Mucosa of rectum (tissue), 2 donors: ENCODE results near the gene CYP8B1.

Source experiments
- H3K27ac ChIP-seq, 2 donors: one replicate each; pipeline ENCODE4 v1.7.0; 2013; ENCODE audit warnings: inconsistent platforms in 2 of 2, low read depth in 2 of 2, low read length in 2 of 2
- H3K27me3 ChIP-seq, 2 donors: one replicate each; pipeline ENCODE4 v1.7.0; 2013; ENCODE audit warnings: low read length in 2 of 2; ENCODE audit not compliant: control insufficient read depth in 2 of 2, insufficient read depth in 2 of 2
- H3K36me3 ChIP-seq, 2 donors: one replicate each; pipeline ENCODE4 v1.7.0; 2013; ENCODE audit warnings: low read length in 2 of 2; ENCODE audit not compliant: control insufficient read depth in 2 of 2, insufficient read depth in 2 of 2
- H3K4me1 ChIP-seq, 2 donors: one replicate each; pipeline ENCODE4 v1.7.0; 2013; ENCODE audit warnings: low read length in 2 of 2, mild to moderate bottlenecking in 1 of 2; ENCODE audit not compliant: control insufficient read depth in 2 of 2, insufficient read depth in 2 of 2
- H3K4me3 ChIP-seq, 2 donors: one replicate each; pipeline ENCODE4 v1.7.0; 2013; ENCODE audit warnings: low read length in 2 of 2
- H3K9ac ChIP-seq, 2 donors: one replicate each; pipeline ENCODE4 v1.7.0; 2013; ENCODE audit warnings: low read length in 2 of 2, low read depth in 1 of 2, mild to moderate bottlenecking in 1 of 2
- H3K9me3 ChIP-seq, 2 donors: one replicate each; pipeline ENCODE4 v1.7.0; 2013; ENCODE audit warnings: low read length in 2 of 2; ENCODE audit not compliant: control insufficient read depth in 2 of 2
- donor health status: healthy.
- donor health status: Normal muscosa, but diverticular disease.

The CYP8B1 gene

GRCh38 chr3:42875325-42876151, at the start of gene CYP8B1:
Gene CYP8B1, minus strand, starts transcription at chr3:42875879. Its CDS starts 63 bp downstream, at chr3:42875816.
- no peak within 1 kb of the TSS for H3K27ac ChIP-seq

GRCh38 chr3:42923606-42924005, 47.9 kb upstream of the CYP8B1 start:
- H3K9ac ChIP-seq: no peak overlapping the region
- H3K36me3 ChIP-seq: no peaks in the 10 kb centered on the region
- no peaks in the 10 kb centered on the region for H3K4me1 ChIP-seq
- H3K4me3 ChIP-seq: no peak overlapping the region
- no peak overlapping the region for H3K27ac ChIP-seq
- H3K9me3 ChIP-seq: peaks cover 0 to 3% of the 10 kb centered on the region in 2 donors
- H3K27me3 ChIP-seq: no peaks in the 10 kb centered on the region

More at GRCh38 chr3:42875325-42876151, at the start of gene CYP8B1:
- Histone ChIP-seq H3K9me3 (no peaks in the 10 kb centered on the region), H3K4me3 (no peak within 1 kb of the TSS), H3K27me3 (no peaks in the 10 kb centered on the region), H3K9ac (no peak within 1 kb of the TSS), H3K36me3 (no peaks in the 10 kb centered on the region), H3K4me1 (peaks cover 0 to 3% of the 10 kb centered on the region in 2 donors)

- H3K36me3 ChIP-seq: peaks cover 23 to 25% of the 10 kb centered on the region in 2 donors
- H3K4me1 ChIP-seq: no peaks in the 10 kb centered on the region
- H3K27ac ChIP-seq: no peak overlapping the region
- H3K27me3 ChIP-seq: no peaks in the 10 kb centered on the region
- peaks cover 34% of the 10 kb centered on the region in 2 donors for H3K9me3 ChIP-seq
- H3K9ac ChIP-seq: no peak overlapping the region
- no peak overlapping the region for H3K4me3 ChIP-seq
These were observed 39.3 kb upstream of the CYP8B1 start for GRCh38 chr3:42914771-42915515.

- peaks cover 0 to 6% of the 10 kb centered on the region in 2 donors for H3K4me1 ChIP-seq
- H3K27ac ChIP-seq: no peak overlapping the region
- no peaks in the 10 kb centered on the region for H3K27me3 ChIP-seq
- no peak overlapping the region for H3K9ac ChIP-seq
- no peak overlapping the region for H3K4me3 ChIP-seq
- peaks cover 23 to 29% of the 10 kb centered on the region in 2 donors for H3K36me3 ChIP-seq
- peaks cover 22 to 27% of the 10 kb centered on the region in 2 donors for H3K9me3 ChIP-seq
These were observed 35.9 kb upstream of the CYP8B1 start for GRCh38 chr3:42911551-42911950.

GRCh38 chr3:42908675-42909074, 33.0 kb upstream of the CYP8B1 start:
- Histone ChIP-seq H3K4me3 (no peak overlapping the region), H3K36me3 (peaks cover 7 to 17% of the 10 kb centered on the region in 2 donors), H3K4me1 (peaks cover 0 to 9% of the 10 kb centered on the region in 2 donors), H3K9me3 (peaks cover 2% of the 10 kb centered on the region in 2 donors), H3K9ac (no peak overlapping the region), H3K27me3 (no peaks in the 10 kb centered on the region), H3K27ac (no peak overlapping the region)

- peak overlapping the region; percentile 56 to 73 for H3K9ac ChIP-seq
- no peaks in the 10 kb centered on the region for H3K9me3 ChIP-seq
- no peak overlapping the region for H3K27ac ChIP-seq
- H3K27me3 ChIP-seq: no peaks in the 10 kb centered on the region
- H3K4me1 ChIP-seq: peaks cover 0 to 9% of the 10 kb centered on the region in 2 donors
- peaks cover 5 to 9% of the 10 kb centered on the region in 2 donors for H3K36me3 ChIP-seq
- peak overlapping the region; percentile 53 to 73 for H3K4me3 ChIP-seq
These were observed 31.1 kb upstream of the CYP8B1 start for GRCh38 chr3:42906848-42907183.

- H3K9me3 ChIP-seq: no peaks in the 10 kb centered on the region
- H3K4me1 ChIP-seq: peaks cover 0 to 9% of the 10 kb centered on the region in 2 donors
- peak within 1 kb of the TSS in 1 of 2 donors; percentile 6 for H3K27ac ChIP-seq
- peak within 1 kb of the TSS; percentile 53 to 73 for H3K4me3 ChIP-seq
- H3K36me3 ChIP-seq: peaks cover 5 to 9% of the 10 kb centered on the region in 2 donors
- no peaks in the 10 kb centered on the region for H3K27me3 ChIP-seq
- peak within 1 kb of the TSS; percentile 56 to 73 for H3K9ac ChIP-seq
These were observed 30.6 kb upstream of the CYP8B1 start, which contains the start of gene ZNF662 for GRCh38 chr3:42906070-42906847. Gene ZNF662, plus strand, starts transcription at chr3:42906142. Its CDS starts 1,973 bp downstream, at chr3:42908115.

GRCh38 chr3:42905740-42906069, 30.0 kb upstream of the CYP8B1 start:
- peak overlapping the region; percentile 53 to 73 for H3K4me3 ChIP-seq
- no peaks in the 10 kb centered on the region for H3K9me3 ChIP-seq
- H3K4me1 ChIP-seq: peaks cover 0 to 9% of the 10 kb centered on the region in 2 donors
- H3K9ac ChIP-seq: peak overlapping the region in 1 of 2 donors; percentile 73
- H3K27ac ChIP-seq: no peak overlapping the region
- H3K36me3 ChIP-seq: peaks cover 0 to 4% of the 10 kb centered on the region in 2 donors
- H3K27me3 ChIP-seq: no peaks in the 10 kb centered on the region

GRCh38 chr3:42904076-42904475, 28.4 kb upstream of the CYP8B1 start:
- Histone ChIP-seq H3K4me1 (peaks cover 0 to 9% of the 10 kb centered on the region in 2 donors), H3K4me3 (no peak overlapping the region), H3K9me3 (no peaks in the 10 kb centered on the region), H3K27ac (no peak overlapping the region), H3K36me3 (peaks cover 0 to 4% of the 10 kb centered on the region in 2 donors), H3K9ac (no peak overlapping the region), H3K27me3 (no peaks in the 10 kb centered on the region)
